NB4 (cell line): ENCODE results near the gene ZNF341.

ENCODE experiments used
- DNase-seq: peaks from one replicate; pipeline ENCODE4 v3.0.0; 2010; ENCODE audit warnings: low read depth
- H3K4me3 ChIP-seq: one replicate; pipeline ENCODE4 v1.5.1; 2011; ENCODE audit warnings: mild to moderate bottlenecking, low read depth, low read length, moderate library complexity
- MYC ChIP-seq: IDR thresholded peaks from 2 replicates; pipeline ENCODE4 v1.6.1; 2011; ENCODE audit warnings: low read depth, low read length
- POLR2A ChIP-seq: IDR thresholded peaks from 2 replicates; pipeline ENCODE4 v1.6.1; 2011; ENCODE audit warnings: mild to moderate bottlenecking; ENCODE audit not compliant: insufficient read length; ENCODE audit errors: extremely low read depth
- TF ChIP-seq, protein P1 (sequence below): IDR thresholded peaks from one replicate; pipeline ENCODE4 v1.5.1; 2012; ENCODE audit warnings: low read depth, low read length
- TF ChIP-seq, protein P2 (sequence below): IDR thresholded peaks from 2 replicates; pipeline ENCODE4 v1.6.1; 2011; ENCODE audit warnings: low read depth, low read length

The ZNF341 gene

DNA sequence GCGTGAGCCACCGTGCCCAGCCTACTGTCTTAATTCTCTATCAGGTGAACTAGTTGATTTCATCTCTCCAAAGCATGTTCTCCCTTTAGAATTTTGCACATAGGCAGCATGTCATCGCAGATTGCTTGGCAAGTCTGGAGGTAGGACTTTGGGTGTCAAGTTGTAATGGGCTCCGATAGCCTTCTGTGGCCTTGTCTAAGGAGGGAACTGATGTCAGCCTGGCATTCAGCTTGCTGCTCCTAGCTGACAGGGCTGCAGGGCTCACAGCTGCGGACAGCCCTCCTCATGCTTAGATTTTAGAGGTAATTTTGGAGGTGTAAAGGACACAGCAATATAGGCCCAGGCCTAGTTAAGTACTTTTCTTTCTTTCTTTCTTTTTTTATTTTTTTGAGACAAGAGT is 90.6 kb downstream of the ZNF341 start:
- TF ChIP-seq POLR2A (no peak), MYC (no peak)
- TF ChIP-seq, protein P1, sequence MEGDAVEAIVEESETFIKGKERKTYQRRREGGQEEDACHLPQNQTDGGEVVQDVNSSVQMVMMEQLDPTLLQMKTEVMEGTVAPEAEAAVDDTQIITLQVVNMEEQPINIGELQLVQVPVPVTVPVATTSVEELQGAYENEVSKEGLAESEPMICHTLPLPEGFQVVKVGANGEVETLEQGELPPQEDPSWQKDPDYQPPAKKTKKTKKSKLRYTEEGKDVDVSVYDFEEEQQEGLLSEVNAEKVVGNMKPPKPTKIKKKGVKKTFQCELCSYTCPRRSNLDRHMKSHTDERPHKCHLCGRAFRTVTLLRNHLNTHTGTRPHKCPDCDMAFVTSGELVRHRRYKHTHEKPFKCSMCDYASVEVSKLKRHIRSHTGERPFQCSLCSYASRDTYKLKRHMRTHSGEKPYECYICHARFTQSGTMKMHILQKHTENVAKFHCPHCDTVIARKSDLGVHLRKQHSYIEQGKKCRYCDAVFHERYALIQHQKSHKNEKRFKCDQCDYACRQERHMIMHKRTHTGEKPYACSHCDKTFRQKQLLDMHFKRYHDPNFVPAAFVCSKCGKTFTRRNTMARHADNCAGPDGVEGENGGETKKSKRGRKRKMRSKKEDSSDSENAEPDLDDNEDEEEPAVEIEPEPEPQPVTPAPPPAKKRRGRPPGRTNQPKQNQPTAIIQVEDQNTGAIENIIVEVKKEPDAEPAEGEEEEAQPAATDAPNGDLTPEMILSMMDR: no peak
- TF ChIP-seq, protein P2, sequence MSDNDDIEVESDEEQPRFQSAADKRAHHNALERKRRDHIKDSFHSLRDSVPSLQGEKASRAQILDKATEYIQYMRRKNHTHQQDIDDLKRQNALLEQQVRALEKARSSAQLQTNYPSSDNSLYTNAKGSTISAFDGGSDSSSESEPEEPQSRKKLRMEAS: no peak
- no peak overlapping the region for H3K4me3 ChIP-seq
- no peak for DNase-seq

DNA sequence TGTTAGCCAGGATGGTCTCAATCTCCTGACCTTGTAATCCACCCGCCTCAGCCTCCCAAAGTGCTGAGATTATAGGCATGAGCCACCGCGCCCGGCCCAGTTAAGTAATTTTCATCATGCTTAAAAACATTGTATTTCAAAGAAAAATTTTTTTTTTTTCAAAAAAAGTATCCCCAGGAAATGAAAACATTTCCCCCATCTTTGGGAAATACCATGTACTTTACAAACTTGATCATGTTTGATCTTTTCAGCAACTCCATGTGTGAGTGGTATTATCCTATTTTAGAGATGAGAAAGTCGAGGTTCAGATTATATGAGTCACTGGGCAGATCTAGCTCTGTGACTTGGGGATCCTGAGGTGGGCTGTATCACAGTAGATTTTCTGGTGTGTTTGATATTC is 91.2 kb downstream of the ZNF341 start:
- no peak for TF ChIP-seq POLR2A
- no peak for TF ChIP-seq MYC
- TF ChIP-seq, protein P2: no peak
- no peak for DNase-seq
- no peak overlapping the region for H3K4me3 ChIP-seq

DNA sequence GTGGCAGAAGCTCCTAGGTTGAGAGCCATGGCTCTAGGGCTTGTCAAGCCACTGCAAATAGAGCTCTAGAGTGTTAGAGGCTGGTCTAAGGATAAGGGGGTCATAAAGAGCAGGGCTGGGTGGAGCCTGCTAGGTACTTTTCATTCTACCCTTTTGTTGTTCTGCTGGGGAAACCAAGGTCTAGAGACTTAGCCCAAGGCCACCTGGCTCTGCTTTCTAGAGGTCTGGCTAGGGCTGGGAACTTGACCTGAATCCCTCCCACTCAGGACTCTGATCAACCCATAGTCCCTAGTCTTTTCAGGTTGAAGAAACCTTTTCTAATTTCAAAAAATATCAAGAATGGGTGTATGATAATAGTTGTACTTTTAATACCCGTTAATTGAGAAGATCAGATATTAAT is 93.1 kb downstream of the ZNF341 start:
- TF ChIP-seq, protein P1: no peak
- no peak for TF ChIP-seq MYC
- TF ChIP-seq, protein P2: no peak
- TF ChIP-seq POLR2A: no peak
- DNase-seq: no peak
- no peak overlapping the region for H3K4me3 ChIP-seq

DNA sequence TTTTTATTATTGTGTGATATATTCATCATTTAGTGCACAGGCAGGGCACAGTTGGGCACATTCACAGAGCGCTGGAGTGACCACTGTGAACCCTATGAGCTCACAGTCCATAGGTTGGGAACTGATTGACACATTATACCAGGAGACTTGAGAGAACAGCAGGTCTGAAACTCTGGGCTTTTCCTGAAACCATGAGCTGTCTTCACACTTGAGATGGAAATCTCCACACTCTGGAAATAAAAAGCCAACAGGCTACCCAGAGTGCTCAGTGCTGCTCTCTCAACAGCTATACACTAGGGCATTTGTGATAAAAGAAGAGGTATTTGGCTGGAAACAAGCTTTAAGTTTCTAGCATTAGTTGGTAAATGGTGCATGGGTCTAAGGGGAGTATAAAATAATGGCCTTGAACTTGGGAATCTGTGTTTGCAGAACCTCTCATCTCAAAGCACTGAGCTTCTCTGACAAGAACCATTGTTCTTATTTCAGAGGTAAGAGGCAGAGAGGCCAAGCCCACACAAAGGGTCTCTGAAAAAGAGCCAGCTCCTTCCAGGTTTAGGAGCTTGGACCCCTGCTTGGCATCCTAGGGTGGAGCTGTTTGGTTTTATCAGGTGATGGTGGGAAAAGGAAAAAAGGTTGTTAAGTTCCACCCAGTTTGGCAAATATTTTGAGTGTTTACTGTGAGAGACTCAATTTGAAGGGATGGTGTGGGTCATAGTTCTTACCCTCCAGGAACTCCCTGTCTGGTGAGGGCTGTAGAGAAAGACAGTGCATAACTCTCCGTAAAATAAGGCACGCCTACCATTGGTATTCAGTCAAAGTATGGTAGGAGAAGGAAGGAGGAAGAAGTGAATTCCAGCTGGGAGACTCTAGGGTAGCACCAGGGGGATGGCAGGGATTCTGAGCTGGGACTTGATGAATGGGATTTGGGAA is 93.8 kb downstream of the ZNF341 start:
- no peak for DNase-seq
- TF ChIP-seq, protein P1: no peak
- TF ChIP-seq, protein P2: no peak
- no peak for TF ChIP-seq POLR2A
- no peak for TF ChIP-seq MYC
- H3K4me3 ChIP-seq: no peak overlapping the region

DNA sequence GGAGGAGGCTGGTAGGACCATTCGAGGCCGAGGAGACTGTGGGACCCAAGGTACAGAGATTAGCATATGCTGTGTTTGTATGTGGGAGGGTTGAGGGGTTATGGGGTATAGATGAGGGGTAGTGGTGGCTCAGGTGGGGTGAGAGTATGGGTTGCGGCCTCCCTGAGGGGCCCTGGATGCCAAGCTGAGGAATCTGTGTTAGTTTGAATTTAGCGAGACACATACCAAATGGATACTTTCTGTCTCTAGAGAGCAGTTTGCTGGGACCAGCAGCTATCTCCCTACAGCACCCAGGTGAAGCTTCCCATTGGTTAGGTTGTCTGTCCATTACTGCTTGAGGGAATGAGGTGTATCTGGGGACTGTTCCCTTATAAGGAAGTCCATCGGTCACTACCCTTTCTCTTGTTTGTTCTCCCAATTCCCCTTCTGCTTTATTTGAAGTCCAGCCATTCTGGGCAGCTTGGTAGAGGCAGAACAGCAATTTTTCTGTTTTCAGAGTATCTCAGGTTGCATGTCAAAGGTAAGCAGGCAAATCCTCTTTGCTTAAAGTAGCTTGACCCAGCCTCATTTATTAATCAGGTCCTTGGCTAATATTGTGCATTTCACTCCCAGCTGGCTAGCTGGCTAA is 94.6 kb downstream of the ZNF341 start:
- TF ChIP-seq, protein P1: no peak
- TF ChIP-seq, protein P2: no peak
- TF ChIP-seq POLR2A: no peak
- TF ChIP-seq MYC: no peak
- H3K4me3 ChIP-seq: no peak overlapping the region
- no peak for DNase-seq

DNA sequence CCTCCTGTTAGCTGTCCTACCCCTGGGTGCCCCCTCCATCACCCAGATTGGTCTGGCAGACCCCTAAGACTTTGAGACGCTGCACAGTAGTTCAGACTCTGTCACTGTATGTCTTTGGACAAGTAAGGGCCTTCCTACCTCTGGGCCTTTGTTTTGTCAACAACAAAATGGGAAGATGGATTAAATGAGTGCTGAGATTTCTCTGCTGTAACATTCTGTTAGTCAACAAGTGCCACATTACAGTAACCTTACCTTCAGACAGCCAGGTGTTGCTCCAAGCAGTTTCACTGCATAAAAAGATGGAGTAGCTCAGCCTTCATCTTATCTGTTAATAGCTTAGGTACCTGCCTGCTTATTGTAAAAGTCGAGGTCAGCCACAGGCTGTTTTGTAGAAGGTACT is 95.3 kb downstream of the ZNF341 start:
- no peak for DNase-seq
- H3K4me3 ChIP-seq: no peak overlapping the region
- TF ChIP-seq MYC (no peak), POLR2A (no peak)
- TF ChIP-seq, protein P1: no peak
- TF ChIP-seq, protein P2: no peak
